Activated CD8-positive, alpha-beta memory T cell treated with anti-CD3 and anti-CD28 coated beads for 1 hour (primary cell): ENCODE results near the gene HTR4.

ENCODE experiments used
- DNase-seq, 2 donors: peaks; one replicate each; pipeline ENCODE4 v3.0.0-alpha.2; 2020; ENCODE audit warnings: low read depth in 1 of 2; ENCODE audit errors: extremely low read depth in 1 of 2

HTR4 gene

GRCh38 chr5:148443241-148443640 is 211.1 kb downstream of the HTR4 start:
- DNase-seq = no peak

DNA sequence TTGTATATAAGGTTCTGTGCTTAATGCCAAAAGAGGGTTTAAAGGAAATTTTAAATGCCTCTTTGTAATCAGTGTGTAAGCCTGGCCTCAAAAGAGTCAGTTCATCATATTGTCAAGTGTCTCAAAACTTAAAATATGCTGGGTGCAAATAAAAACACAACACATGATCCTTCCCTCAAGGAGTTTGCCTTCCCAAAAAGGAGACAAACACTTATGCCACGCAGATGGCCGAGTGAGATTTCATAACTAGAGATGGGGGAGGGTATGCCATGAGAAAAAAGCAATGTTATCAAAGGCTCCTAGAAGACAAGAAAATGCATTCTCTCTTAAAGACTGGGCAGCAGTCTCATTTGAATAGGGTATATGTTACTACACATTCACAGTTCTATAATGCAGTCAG is 215.4 kb downstream of the HTR4 start:
- no peak for DNase-seq

- DNase-seq = no peak
Measured at GRCh38 chr5:148437249-148437648, 217.1 kb downstream of the HTR4 start.

GRCh38 chr5:148436029-148436428 is 218.3 kb downstream of the HTR4 start:
- DNase-seq = no peak

- DNase-seq = no peak
Measured at GRCh38 chr5:148433826-148434225, 220.5 kb downstream of the HTR4 start.
